Activated T-helper 2 cell treated with anti-CD3 and anti-CD28 coated beads, Interferon-gamma antibody, Interleukin-2, Interleukin-4, amounts not matched to agents 10 μg/mL and 5 μg/mL and 100 μg/mL, durations not matched to agents 14 hours and 24 hours and 36 hours (primary cell): ENCODE results near the gene GLRX3. TPM values are rescaled to one million over a fixed set of nuclear protein-coding genes. Genes with fewer than 3 reads are reported as not detected.

Experiments used
- DNase-seq: peaks from one replicate; pipeline ENCODE4 v3.0.0; 2021; ENCODE audit warnings: low spot score
- H3K27ac Mint-ChIP-seq: one replicate; pipeline ENCODE4 v1.8.0; 2021; ENCODE audit warnings: mixed read lengths
- H3K27me3 Mint-ChIP-seq: one replicate; pipeline ENCODE4 v1.8.0; 2021; ENCODE audit warnings: low read depth, mixed read lengths
- H3K36me3 Mint-ChIP-seq: one replicate; pipeline ENCODE4 v1.8.0; 2021; ENCODE audit warnings: low read depth, mixed read lengths
- H3K4me1 Mint-ChIP-seq: one replicate; pipeline ENCODE4 v1.8.0; 2021; ENCODE audit warnings: low read depth, mixed read lengths
- H3K4me3 Mint-ChIP-seq: one replicate; pipeline ENCODE4 v1.8.0; 2021; ENCODE audit warnings: low read depth, mild to moderate bottlenecking, moderate library complexity, mixed read lengths
- H3K9me3 Mint-ChIP-seq: one replicate; pipeline ENCODE4 v1.8.0; 2021; ENCODE audit warnings: mixed read lengths
- intact Hi-C: fragments of 100-400 bp; cut with micrococcal nuclease; formaldehyde crosslinking; loops from one replicate; pipeline ENCODE4 v1.15.1; 2023
- total RNA-seq: library from RNA; stranded (reverse); gene quantifications from 2 replicates; pipeline ENCODE4 v1.2.3, GENCODE V29; 2022

Gene GLRX3
- total RNA-seq, 1 donor from 2014 or later, result 145 TPM

DNA sequence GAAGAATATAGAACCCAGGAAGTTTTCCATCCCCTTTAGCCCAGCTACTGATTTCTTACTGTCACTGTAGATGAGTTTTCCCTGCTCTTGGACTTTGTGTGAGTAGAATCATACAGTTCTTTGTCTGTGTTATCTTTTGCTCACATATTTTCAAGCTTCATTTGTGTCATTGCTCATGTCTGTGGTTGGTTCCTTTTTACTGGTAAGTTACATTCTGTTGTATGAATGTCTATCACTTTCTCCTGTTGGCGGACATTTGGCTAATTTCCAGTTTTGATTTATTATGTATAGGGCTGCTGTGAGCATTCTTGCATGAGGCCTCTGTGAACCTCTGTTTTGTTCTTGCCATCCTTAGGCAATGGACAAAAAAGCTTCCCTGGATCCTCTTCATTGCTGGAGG is 5.3 kb downstream of the GLRX3 start:
- peaks cover 53% of the 10 kb centered on the region for H3K4me1 Mint-ChIP-seq
- peak overlapping the region; percentile 26 for H3K27ac Mint-ChIP-seq
- H3K9me3 Mint-ChIP-seq, result no peaks in the 10 kb centered on the region
- H3K27me3 Mint-ChIP-seq, result no peaks in the 10 kb centered on the region
- peak overlapping the region; percentile 17 for H3K4me3 Mint-ChIP-seq
- peaks cover 58% of the 10 kb centered on the region for H3K36me3 Mint-ChIP-seq
- intact Hi-C loops, result loop anchor here (2.0 kb wide), 1 partner anchor 23 kb away; no protein-coding TSS in a partner anchor
- no peak for DNase-seq

DNA sequence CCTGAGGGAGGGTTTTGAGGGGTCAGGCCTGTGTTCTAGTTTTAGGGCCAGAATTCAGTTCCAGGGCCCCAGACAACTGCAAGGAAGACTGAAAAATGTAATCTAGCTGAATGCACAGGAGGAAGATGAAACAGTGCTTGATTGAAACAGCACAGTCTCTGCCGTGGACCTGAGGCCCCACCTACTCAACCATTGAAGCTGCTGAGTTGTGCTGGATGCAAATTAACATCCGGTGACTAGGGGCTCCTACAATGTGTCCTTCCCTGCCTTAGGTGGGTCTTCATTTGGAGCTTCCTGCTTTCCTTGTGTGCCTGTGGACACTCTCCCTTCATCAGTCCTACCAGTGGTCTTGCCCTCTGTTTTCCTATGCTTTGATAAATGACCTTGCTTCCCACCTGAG is 5.7 kb downstream of the GLRX3 start:
- DNase-seq, result no peak
- H3K4me3 Mint-ChIP-seq, result no peak overlapping the region
- H3K27ac Mint-ChIP-seq, result peak overlapping the region; percentile 26
- no peaks in the 10 kb centered on the region for H3K27me3 Mint-ChIP-seq
- no peaks in the 10 kb centered on the region for H3K9me3 Mint-ChIP-seq
- H3K36me3 Mint-ChIP-seq, result peaks cover 63% of the 10 kb centered on the region
- H3K4me1 Mint-ChIP-seq, result peaks cover 53% of the 10 kb centered on the region
- intact Hi-C loops, result loop anchor here (2.0 kb wide), 1 partner anchor 23 kb away; no protein-coding TSS in a partner anchor

DNA sequence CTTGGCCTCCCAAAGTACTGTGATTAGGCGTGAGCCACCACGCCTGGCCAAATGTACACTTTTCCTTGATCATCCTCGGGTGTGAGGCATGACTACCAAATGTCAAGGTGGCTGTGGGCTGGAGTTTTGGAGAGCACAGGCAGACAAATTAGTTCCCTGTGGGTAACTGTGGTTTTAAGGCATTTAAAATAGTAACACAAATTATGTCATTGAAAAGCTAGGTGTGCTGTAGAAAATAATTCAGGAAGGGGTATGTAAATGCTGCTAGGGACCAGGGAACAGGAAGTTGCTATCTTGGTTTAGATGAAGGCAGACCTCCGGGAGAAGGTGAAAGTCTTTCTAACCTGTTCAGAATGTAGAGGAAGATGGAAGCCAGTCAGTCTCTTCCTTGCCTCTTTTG is 9.9 kb downstream of the GLRX3 start:
- Mint-ChIP-seq H3K27me3 (no peaks in the 10 kb centered on the region), H3K4me1 (peaks cover 35% of the 10 kb centered on the region), H3K36me3 (peaks cover 73% of the 10 kb centered on the region), H3K4me3 (no peak overlapping the region), H3K9me3 (no peaks in the 10 kb centered on the region), H3K27ac (no peak overlapping the region)
- intact Hi-C loops, result no loop called here
- no peak for DNase-seq

DNA sequence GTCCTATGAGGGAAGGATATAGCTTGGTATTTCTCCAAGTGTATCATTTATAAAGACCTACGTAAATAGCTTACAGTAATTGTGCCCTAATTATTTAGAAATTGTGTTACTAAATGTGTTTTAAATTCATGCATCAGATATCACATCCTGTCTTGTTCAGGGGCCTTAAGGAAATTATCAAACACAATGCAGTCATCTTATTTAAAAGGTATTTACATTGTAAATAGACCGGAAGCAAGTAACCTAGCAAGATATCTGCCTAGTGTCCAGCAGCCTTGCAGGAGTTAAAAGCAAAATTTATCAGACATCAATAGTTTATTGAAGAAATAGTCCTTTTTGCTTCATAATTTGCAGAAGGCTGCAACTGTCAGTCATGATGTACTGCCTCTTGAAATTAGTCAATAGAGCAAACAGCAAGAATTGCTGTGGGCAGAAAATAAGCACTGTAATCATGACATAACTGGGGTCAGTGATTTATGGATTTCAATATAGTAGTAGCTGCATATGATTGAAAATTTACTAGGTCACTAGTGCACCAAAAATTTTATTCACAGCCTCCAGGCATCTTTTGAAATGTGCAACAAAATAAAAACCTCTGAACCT is 23.1 kb downstream of the GLRX3 start:
- Mint-ChIP-seq H3K36me3 (peaks cover 72% of the 10 kb centered on the region), H3K9me3 (no peaks in the 10 kb centered on the region), H3K4me3 (no peak overlapping the region), H3K27ac (no peak overlapping the region), H3K4me1 (peaks cover 34% of the 10 kb centered on the region), H3K27me3 (no peaks in the 10 kb centered on the region)
- intact Hi-C loops, result no loop called here
- DNase-seq, result no peak

DNA sequence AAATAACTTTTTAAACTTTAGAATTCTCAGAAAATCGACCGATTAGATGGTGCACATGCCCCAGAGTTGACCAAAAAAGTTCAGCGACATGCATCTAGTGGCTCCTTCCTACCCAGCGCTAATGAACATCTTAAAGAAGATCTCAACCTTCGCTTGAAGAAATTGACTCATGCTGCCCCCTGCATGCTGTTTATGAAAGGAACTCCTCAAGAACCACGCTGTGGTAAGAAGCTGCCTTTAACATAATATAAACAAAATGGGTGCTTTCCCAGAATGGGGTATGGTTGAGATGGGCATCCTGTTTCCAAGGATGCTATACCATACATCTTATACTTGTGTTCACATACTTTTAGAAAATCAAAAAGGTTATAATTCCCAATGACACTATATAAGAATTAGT is 24.6 kb downstream of the GLRX3 start:
- DNase-seq, result no peak
- Mint-ChIP-seq H3K27ac (no peak overlapping the region), H3K4me1 (peaks cover 36% of the 10 kb centered on the region), H3K9me3 (no peaks in the 10 kb centered on the region), H3K4me3 (no peak overlapping the region), H3K27me3 (no peaks in the 10 kb centered on the region), H3K36me3 (peaks cover 74% of the 10 kb centered on the region)
- intact Hi-C loops, result no loop called here

DNA sequence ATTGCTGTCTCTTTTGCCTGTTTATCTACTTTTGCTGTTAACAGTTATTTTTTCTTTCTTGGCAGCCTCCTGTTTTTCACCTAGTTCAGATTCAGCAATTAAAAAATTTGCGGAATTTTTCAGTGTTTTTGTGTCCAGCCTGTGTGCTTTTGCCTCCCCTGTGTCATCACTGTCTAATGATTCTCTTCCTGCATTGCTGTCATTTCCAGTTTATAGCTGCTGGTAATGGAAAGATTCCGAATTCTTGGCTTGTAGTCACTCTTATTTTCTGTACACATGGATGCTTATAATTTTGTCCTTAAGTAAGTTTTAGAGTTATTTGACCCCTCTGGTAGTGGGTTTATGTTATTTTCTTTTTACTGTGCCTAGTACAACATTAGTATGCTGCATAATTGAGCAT is 25.1 kb downstream of the GLRX3 start:
- DNase-seq, result no peak
- Mint-ChIP-seq H3K36me3 (peaks cover 77% of the 10 kb centered on the region), H3K4me1 (peaks cover 40% of the 10 kb centered on the region), H3K27ac (no peak overlapping the region), H3K9me3 (no peaks in the 10 kb centered on the region), H3K4me3 (no peak overlapping the region), H3K27me3 (no peaks in the 10 kb centered on the region)
- intact Hi-C loops, result no loop called here

DNA sequence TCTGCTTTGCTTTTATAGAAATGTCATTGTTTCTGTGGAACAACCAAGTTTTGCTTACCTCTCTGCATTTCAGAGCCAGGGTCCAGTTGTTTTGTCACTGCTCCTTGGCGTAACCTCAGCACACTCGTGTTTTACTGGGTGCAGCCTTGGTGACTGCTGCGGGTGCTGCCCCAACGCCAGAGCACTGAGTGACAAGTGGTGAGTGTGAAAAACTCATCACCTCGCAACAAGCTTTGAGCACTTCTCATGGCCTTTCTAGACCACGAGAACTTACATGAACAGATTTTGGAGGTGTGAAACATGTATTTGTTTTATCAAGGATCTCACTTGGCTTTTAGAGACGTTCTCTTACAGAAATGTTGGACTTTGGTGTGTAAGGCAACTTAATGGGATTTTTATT is 31.0 kb downstream of the GLRX3 start:
- Mint-ChIP-seq H3K27me3 (no peaks in the 10 kb centered on the region), H3K27ac (no peak overlapping the region), H3K36me3 (peaks cover 80% of the 10 kb centered on the region), H3K9me3 (no peaks in the 10 kb centered on the region), H3K4me3 (no peak overlapping the region), H3K4me1 (peaks cover 48% of the 10 kb centered on the region)
- no peak for DNase-seq
- intact Hi-C loops, result no loop called here

DNA sequence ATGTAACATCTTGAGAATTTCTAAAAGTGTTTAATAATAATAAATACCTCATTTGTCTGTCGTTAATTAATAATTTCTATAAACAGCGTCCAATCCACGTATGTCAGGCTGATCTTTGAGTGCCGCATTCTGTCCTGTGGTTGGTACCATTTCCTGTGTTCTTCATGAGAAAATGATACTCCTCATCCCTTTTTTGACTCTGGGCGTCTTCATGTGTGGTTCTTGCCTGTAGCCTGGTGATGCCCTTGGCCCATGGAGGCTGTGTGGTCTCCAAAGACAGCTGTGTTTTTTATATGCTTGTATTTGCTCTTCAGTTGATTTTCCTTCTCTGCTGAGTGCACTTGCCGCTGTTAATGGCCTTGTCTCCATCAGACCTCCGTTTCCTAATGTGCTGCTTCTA is 31.5 kb downstream of the GLRX3 start:
- H3K4me3 Mint-ChIP-seq, result no peak overlapping the region
- intact Hi-C loops, result no loop called here
- H3K9me3 Mint-ChIP-seq, result no peaks in the 10 kb centered on the region
- no peak for DNase-seq
- H3K27me3 Mint-ChIP-seq, result no peaks in the 10 kb centered on the region
- H3K4me1 Mint-ChIP-seq, result peaks cover 50% of the 10 kb centered on the region
- peaks cover 76% of the 10 kb centered on the region for H3K36me3 Mint-ChIP-seq
- no peak overlapping the region for H3K27ac Mint-ChIP-seq

DNA sequence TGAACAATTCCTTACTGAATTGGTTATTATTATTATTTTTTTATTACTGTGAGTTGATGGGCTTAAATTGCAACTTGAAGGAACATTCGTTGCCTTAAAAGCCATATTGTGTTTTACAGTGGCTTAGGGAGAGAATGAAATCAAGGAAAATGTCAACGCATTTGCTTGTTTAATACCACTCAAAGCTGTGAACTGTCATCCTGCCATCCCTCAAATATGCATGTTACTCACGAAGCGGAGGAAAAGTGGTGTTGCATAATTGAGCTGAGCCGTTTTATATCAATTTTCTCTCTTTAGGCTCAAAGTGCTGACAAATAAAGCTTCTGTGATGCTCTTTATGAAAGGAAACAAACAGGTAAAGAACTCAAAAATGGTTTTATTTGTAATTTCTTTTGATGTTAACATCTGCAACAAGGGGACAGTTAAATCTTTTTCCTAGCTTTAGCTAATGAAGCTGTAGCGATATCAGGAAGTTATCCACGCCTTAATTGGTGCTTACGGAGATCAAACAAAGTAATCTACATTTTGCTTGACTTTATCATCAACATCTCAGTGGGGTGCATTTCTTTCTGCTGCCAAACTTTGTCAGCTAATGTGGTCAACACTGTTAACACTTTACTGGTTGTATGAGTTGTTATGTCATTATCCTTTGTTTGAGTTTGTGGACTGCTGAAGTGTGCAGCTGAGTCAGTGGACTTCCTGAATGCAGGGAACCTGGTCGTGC is 33.1 kb downstream of the GLRX3 start:
- H3K4me3 Mint-ChIP-seq, result no peak overlapping the region
- no peak overlapping the region for H3K27ac Mint-ChIP-seq
- H3K36me3 Mint-ChIP-seq, result peaks cover 84% of the 10 kb centered on the region
- H3K4me1 Mint-ChIP-seq, result peaks cover 63% of the 10 kb centered on the region
- H3K9me3 Mint-ChIP-seq, result no peaks in the 10 kb centered on the region
- no peak for DNase-seq
- intact Hi-C loops, result no loop called here
- no peaks in the 10 kb centered on the region for H3K27me3 Mint-ChIP-seq

DNA sequence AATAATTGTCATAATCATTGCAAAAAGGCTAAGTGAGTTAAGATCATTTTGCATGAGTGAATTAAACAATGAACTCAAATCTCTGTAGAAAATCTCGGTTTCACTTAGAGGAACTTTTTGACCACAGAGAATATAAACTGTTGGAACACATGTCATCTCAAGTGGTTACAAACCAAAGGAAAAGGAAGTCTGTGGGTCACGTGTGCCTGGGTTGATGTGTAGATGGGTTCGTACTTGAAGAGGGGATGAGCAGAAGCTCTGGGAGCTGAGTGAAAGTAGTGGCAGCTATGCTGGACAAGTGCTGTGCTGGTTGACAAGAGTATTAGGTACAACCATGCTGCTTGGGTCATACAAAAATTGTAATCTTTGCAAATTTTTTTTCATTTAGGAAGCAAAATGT is 35.0 kb downstream of the GLRX3 start:
- intact Hi-C loops, result loop anchor here (1.0 kb wide), 1 partner anchor 60 kb away; no protein-coding TSS in a partner anchor
- peak overlapping the region; percentile 5 for H3K4me3 Mint-ChIP-seq
- no peak overlapping the region for H3K27ac Mint-ChIP-seq
- peaks cover 80% of the 10 kb centered on the region for H3K36me3 Mint-ChIP-seq
- no peaks in the 10 kb centered on the region for H3K27me3 Mint-ChIP-seq
- no peaks in the 10 kb centered on the region for H3K9me3 Mint-ChIP-seq
- peaks cover 69% of the 10 kb centered on the region for H3K4me1 Mint-ChIP-seq
- peak; percentile 58 for DNase-seq

DNA sequence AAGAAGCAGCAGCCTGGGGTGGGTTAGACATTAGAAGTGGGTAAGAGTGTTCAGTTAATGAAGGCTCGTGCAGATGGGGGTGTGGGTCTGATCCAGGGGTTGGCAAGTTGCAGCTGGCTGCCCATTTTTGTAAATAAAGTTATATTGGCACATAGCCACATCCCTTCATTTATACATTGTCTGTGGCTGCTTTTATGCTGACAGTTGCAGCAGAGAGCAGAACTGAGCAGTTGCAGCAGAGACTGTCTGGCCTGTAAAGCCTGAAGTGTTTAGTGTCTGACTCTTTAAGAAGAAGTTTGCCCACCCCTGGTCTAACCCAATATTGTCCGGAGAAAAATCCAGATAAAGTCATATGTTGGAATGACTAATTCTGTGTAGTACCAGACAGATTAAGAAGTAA is 38.1 kb downstream of the GLRX3 start:
- Mint-ChIP-seq H3K27ac (peak overlapping the region; percentile 54), H3K4me1 (peaks cover 53% of the 10 kb centered on the region), H3K27me3 (no peaks in the 10 kb centered on the region), H3K4me3 (no peak overlapping the region), H3K9me3 (no peaks in the 10 kb centered on the region), H3K36me3 (peaks cover 61% of the 10 kb centered on the region)
- intact Hi-C loops, result loop anchor here (2.0 kb wide), 1 partner anchor 36 kb away; no protein-coding TSS in a partner anchor
- no peak for DNase-seq

DNA sequence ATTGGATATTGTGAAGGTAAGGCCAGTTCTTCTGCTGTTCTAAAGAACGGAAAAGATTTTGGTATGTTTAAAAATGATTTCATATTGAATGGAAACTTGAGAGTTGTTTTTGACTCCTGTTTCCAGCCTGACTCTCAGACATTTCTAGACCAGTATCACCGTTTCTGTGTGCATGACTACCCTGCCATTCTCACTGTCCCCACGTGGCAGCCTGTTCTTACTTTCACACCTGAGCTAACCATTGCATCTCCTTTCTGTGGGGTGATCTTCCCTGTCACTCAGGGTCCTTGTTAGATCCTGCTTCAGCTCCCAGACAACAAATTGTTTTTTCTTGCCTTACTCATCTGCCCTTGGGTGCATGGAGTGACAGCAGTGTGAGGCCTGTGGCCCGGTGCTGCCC is 38.9 kb downstream of the GLRX3 start:
- Mint-ChIP-seq H3K9me3 (no peaks in the 10 kb centered on the region), H3K4me3 (no peak overlapping the region), H3K36me3 (peaks cover 58% of the 10 kb centered on the region), H3K4me1 (peaks cover 49% of the 10 kb centered on the region), H3K27ac (peak overlapping the region; percentile 54), H3K27me3 (no peaks in the 10 kb centered on the region)
- no peak for DNase-seq
- intact Hi-C loops, result loop anchor here (2.0 kb wide), 1 partner anchor 36 kb away; no protein-coding TSS in a partner anchor

DNA sequence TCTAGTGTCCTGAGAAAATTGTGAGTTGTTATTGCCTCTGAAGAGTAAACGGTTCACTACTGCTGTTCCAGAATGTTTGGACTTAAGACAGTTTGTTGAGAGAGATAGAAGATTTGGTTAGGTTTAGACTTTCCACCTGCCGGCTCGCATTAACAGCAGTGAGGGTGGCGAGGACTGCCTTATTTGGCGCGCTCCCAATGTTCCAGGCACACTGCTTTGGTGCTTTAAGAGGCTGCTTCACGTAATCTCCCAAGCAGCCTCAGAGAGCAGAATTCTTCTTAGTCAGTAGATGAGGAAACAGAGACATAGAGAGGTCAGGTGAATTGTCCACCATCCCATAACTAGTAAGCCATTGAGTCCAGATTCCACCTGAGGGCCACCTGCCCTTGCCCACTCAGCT is 41.1 kb downstream of the GLRX3 start:
- Mint-ChIP-seq H3K9me3 (no peaks in the 10 kb centered on the region), H3K27me3 (no peaks in the 10 kb centered on the region), H3K36me3 (peaks cover 67% of the 10 kb centered on the region), H3K27ac (no peak overlapping the region), H3K4me1 (peaks cover 41% of the 10 kb centered on the region), H3K4me3 (no peak overlapping the region)
- DNase-seq, result no peak
- intact Hi-C loops, result no loop called here
